Body of pancreas (tissue), 4 donors: Measurements from ENCODE around the gene ZNF276. TPM values are rescaled to one million over a fixed set of nuclear protein-coding genes. Genes with fewer than 3 reads are reported as not detected.
A peak's percentile ranks its signal among the peaks of the same experiment; 100 is the strongest.

ENCODE experiments used
- ATAC-seq: fragments of 150-250 bp; one replicate; pipeline ENCODE4 v1.9.1; 2016
- DNase-seq, 4 donors: peaks; one replicate each; pipeline ENCODE4 v3.0.0-alpha.2; 2019
- H3K27ac ChIP-seq, 4 donors: fragments of 200-600 bp; sonication (generic); 1 replicate in 3 of 4; 2 replicates in 1 of 4; pipeline versions ENCODE4 v1.5.1 to v1.6.1; 2016 to 2019; ENCODE audit warnings: mild to moderate bottlenecking in 1 of 4, mixed read lengths in 1 of 4, moderate library complexity in 1 of 4
- H3K27me3 ChIP-seq, 2 donors: fragments of 200-600 bp; sonication (generic); one replicate each; pipeline ENCODE4 v1.6.0; 2016; ENCODE audit warnings: mild to moderate bottlenecking in 1 of 2
- H3K36me3 ChIP-seq, 2 donors: fragments of 200-600 bp; sonication (generic); replicated peaks in 1 of 2; 2 replicates each; pipeline ENCODE4 v1.5.1; 2016; ENCODE audit warnings: low read depth in 2 of 2; ENCODE audit not compliant: insufficient read depth in 1 of 2
- H3K4me1 ChIP-seq: fragments of 200-600 bp; sonication (generic); one replicate; pipeline ENCODE4 v1.6.0; 2016
- H3K4me3 ChIP-seq, 2 donors: fragments of 200-600 bp; sonication (generic); 1 replicate in 1 of 2; 2 replicates in 1 of 2; pipeline ENCODE4 v1.5.1; 2016 to 2019
- H3K9me3 ChIP-seq, 3 donors: fragments of 200-600 bp; sonication (generic); 1 replicate in 2 of 3; 2 replicates in 1 of 3; pipeline ENCODE4 v1.5.1; 2016
- POLR2A ChIP-seq, 3 donors: fragments of 450-650 bp; IDR thresholded peaks; one replicate each; pipeline ENCODE4 v1.6.1; 2016; ENCODE audit warnings: antibody characterized with exemption in 3 of 3, mild to moderate bottlenecking in 2 of 3
- WGBS, 2 donors: methylation state at CpG; one replicate each; pipeline ENCODE4 v1.1.5; 2017; 5-methylcytosine and 5-hydroxymethylcytosine counted together
- intact Hi-C: fragments of 100-400 bp; cut with DNase I; formaldehyde crosslinking; loops from one replicate; pipeline ENCODE4 v1.15.1; 2023
- total RNA-seq, 2 donors: library from RNA; depleted of rRNA; stranded (reverse); fragments of >200 nt; gene quantifications; one replicate each; pipeline ENCODE4 v1.1.0, GENCODE V29; 2016
- TF ChIP-seq, protein P1 (sequence below), 7 experiments: fragments of 450-650 bp in 4 of 7; fragments of 200-600 bp in 3 of 7; sonication (generic) in 3 of 7; IDR thresholded peaks; one replicate each; pipeline ENCODE4 v1.5.1; 2016 to 2019; ENCODE audit warnings: antibody characterized with exemption in 7 of 7

ZNF276 gene
- total RNA-seq, 2 donors from 2014 or later, result 20.8 to 41.2 TPM

DNA sequence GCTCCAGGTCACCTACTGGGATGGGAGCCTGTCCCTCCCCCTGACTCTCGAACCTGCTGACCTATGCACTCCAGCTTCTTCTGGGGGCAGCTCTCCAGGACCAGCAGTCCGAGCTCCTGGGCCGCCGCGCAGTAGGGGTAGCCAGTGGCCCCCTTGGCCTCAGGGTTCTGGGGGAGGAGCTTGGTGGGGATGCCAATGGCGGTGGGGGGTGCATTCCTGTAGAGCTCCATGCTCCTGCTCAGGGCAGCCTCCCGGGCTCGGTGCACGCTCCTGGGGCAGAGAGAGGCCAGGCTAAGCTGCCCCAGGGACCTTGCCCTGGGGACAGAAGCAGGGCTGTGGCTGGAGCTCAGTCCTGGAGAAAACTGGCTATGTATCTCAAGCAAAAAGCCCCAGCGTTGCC is 12.2 kb upstream of the ZNF276 start:
- no peak for ATAC-seq

DNA sequence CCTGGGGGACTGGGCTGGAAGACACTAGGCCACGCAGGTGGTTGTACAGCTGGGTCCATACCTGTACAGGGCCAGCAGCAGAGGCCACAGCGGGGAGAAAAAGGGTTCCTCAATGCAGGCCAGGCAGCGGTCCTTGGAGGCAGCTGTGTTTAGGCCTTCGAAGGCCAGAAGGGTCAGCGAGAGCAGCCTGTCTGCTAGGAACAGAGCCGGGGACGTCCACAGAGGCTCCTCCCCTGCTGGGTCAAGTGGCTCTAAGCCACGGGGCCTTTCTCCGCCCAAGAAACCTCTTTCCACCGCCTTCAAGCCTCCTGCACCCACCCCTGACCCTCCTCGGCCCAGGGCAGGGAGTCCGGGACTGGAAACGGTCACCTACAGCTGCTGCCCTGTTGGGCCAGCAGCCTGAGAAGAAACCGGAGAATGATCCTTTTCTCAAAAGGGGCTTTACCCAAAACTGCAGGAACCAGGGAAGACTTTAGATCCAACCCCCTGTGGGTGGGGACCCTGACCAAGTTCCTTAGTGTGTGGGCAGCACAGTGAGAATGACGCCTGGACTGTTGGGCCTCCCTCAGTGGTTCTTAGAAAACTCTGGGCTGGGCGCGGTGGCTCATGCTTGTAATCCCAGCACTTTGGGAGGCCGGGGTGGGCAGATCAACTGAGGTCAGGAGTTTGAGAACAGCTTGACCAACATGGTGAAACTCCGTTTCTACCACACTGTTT is 11.5 kb upstream of the ZNF276 start:
- WGBS, 2 donors, result 86 to 89% methylated on average over 13 to 19 of the region's 19 CpGs
- DNase-seq, result no peak
- Histone ChIP-seq H3K27me3 (no peaks in the 10 kb centered on the region), H3K9me3 (no peaks in the 10 kb centered on the region), H3K4me3 (no peak overlapping the region), H3K4me1 (peaks cover 21% of the 10 kb centered on the region), H3K27ac (no peak overlapping the region), H3K36me3 (no peaks in the 10 kb centered on the region)
- intact Hi-C loops, result loop anchor here (5.0 kb wide), 1 partner anchor 82 kb away; no protein-coding TSS in a partner anchor
- no peak for ATAC-seq
- TF ChIP-seq, protein P1, sequence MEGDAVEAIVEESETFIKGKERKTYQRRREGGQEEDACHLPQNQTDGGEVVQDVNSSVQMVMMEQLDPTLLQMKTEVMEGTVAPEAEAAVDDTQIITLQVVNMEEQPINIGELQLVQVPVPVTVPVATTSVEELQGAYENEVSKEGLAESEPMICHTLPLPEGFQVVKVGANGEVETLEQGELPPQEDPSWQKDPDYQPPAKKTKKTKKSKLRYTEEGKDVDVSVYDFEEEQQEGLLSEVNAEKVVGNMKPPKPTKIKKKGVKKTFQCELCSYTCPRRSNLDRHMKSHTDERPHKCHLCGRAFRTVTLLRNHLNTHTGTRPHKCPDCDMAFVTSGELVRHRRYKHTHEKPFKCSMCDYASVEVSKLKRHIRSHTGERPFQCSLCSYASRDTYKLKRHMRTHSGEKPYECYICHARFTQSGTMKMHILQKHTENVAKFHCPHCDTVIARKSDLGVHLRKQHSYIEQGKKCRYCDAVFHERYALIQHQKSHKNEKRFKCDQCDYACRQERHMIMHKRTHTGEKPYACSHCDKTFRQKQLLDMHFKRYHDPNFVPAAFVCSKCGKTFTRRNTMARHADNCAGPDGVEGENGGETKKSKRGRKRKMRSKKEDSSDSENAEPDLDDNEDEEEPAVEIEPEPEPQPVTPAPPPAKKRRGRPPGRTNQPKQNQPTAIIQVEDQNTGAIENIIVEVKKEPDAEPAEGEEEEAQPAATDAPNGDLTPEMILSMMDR (IDR thresholded peaks at IDR 0.05), result no peak
- TF ChIP-seq POLR2A (IDR thresholded peaks at IDR 0.05), result no peak

More for the DNA sequence above, 12.2 kb upstream of the ZNF276 start:
- intact Hi-C loops, result loop anchor here (5.0 kb wide), 1 partner anchor 83 kb away; no protein-coding TSS in a partner anchor
- WGBS, 2 donors, result 88 to 90% methylated on average over 8 to 10 of the region's 10 CpGs
- Histone ChIP-seq H3K4me1 (peaks cover 21% of the 10 kb centered on the region), H3K4me3 (no peak overlapping the region), H3K36me3 (no peaks in the 10 kb centered on the region), H3K27me3 (no peaks in the 10 kb centered on the region), H3K27ac (no peak overlapping the region), H3K9me3 (no peaks in the 10 kb centered on the region)
- TF ChIP-seq, protein P1 (IDR thresholded peaks at IDR 0.05), result no peak
- no peak for TF ChIP-seq POLR2A (IDR thresholded peaks at IDR 0.05)
- DNase-seq, result no peak

DNA sequence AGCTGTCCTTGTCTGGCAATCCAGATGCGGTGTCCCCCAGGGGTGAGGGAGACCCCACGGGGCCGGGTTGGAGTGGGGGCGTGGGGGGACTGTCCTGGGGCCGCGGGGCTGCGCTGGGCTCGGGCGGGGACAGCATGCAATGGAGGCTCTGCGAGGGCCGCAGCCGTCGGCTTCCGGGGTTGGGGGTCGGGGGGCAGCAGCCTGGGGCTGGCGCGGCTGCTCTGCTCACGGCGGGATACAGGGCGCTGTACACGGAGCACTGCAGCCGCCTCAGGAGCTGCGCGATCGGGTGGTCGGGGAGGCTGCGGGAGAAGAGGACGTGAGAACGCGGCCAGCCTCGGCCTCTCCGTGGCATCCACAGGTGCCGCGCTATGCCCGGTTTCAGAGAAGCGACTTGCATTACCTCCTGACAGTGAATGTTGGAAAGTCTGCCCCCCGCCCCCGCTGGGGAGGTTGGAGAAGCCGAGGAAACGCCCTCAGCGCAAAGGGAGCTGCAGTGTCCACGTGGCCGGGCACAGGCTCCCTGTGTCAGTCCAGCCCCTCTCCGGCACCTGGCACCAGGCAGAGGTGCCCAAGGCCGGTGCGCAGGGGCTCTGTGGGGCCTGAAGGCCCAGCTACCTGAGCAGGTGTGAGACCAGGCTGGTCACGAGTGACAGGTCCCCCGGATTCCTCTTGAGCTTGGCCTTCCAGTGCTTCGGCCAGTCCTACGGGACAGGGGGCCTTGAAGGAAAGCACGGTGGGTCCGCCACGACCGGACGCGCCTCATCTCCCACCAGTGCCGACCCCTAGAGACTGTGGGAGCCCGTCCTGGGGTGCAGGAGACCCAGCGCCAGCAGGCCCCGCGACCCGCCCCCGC is 10.4 kb upstream of the ZNF276 start:
- ATAC-seq, result no peak
- Histone ChIP-seq H3K9me3 (no peaks in the 10 kb centered on the region), H3K27me3 (no peaks in the 10 kb centered on the region), H3K27ac (no peak overlapping the region), H3K4me1 (peaks cover 16% of the 10 kb centered on the region), H3K4me3 (no peak overlapping the region), H3K36me3 (no peaks in the 10 kb centered on the region)
- WGBS, 2 donors, result 87 to 93% methylated on average over 26 to 47 of the region's 63 CpGs
- no peak for DNase-seq
- intact Hi-C loops, result no loop called here
- TF ChIP-seq, protein P1 (IDR thresholded peaks at IDR 0.05), result no peak
- TF ChIP-seq POLR2A (IDR thresholded peaks at IDR 0.05), result no peak

DNA sequence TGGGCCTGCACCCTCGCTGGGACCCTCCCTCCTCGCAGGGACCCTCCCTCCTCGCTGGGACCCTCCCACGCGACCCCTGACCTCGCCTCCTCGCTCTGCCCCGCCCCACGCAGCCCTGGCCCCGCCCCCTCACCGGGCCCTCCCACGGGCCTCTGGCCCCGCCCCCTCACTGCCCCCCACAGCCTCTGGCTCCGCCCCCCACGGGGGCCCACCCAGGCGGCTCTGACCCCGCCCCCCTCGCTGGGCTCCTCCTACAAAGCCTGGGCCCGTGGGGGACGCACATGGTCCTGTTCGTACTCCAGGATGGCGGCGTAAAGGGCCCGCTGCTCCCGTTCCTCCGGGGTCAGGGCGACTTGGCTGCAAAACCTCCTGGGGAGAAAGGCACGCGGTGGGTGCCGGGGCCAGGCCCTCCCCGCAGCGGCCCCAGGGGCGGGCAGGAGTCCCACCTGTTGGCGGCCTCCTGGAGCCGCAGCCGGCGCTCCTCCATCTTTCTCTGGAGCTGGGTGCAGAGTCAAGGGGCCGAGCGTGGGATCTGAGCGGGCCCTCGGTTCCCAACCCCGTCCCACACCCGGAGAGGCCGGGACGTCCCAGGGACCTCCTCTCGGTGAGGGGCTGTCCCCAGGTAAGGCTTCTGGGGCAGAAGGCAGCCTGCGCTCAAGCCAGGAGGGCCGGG is 9.6 kb upstream of the ZNF276 start:
- DNase-seq (peak; percentile 46 to 63 (median 52)), ATAC-seq (peak; percentile 53)
- Histone ChIP-seq H3K4me3 (peak overlapping the region in 1 of 2 donors; percentile 17), H3K9me3 (no peaks in the 10 kb centered on the region), H3K36me3 (no peaks in the 10 kb centered on the region), H3K4me1 (peaks cover 10% of the 10 kb centered on the region), H3K27ac (no peak overlapping the region), H3K27me3 (no peaks in the 10 kb centered on the region)
- TF ChIP-seq, protein P1 (IDR thresholded peaks at IDR 0.05), result no peak
- peak in 2 of 3 donors; percentile 9 to 17 for TF ChIP-seq POLR2A (IDR thresholded peaks at IDR 0.05)
- 6 to 7% methylated on average over 6 to 34 of the region's 48 CpGs for WGBS, 2 donors
- intact Hi-C loops, result no loop called here
